AG20443 (cell line): ENCODE measurements around the gene VEGFA.
A peak's percentile ranks its signal among the peaks of the same experiment; 100 is the strongest.

Source experiments
- DNase-seq: peaks from one replicate; pipeline ENCODE4 v3.0.0; 2012; ENCODE audit warnings: low spot score, mixed read lengths

Gene VEGFA

GRCh38 chr6:43738877-43739641 is 31.0 kb upstream of the VEGFA start:
- DNase-seq: no peak

- no peak for DNase-seq
These were observed 30.3 kb upstream of the VEGFA start for GRCh38 chr6:43739642-43740091.

GRCh38 chr6:43740321-43740960 is 29.6 kb upstream of the VEGFA start:
- DNase-seq: no peak

GRCh38 chr6:43740961-43741764 is 28.8 kb upstream of the VEGFA start:
- DNase-seq: no peak

GRCh38 chr6:43741829-43742228 is 28.2 kb upstream of the VEGFA start:
- DNase-seq: no peak

- DNase-seq: no peak
These were observed 27.7 kb upstream of the VEGFA start for GRCh38 chr6:43742285-43742684.

GRCh38 chr6:43742931-43743632 is 26.9 kb upstream of the VEGFA start:
- no peak for DNase-seq

- DNase-seq: no peak
These were observed 26.2 kb upstream of the VEGFA start for GRCh38 chr6:43743682-43744381.

- DNase-seq: no peak
These were observed 25.5 kb upstream of the VEGFA start for GRCh38 chr6:43744491-43744890.

GRCh38 chr6:43744931-43745727 is 24.9 kb upstream of the VEGFA start:
- no peak for DNase-seq

GRCh38 chr6:43746071-43746470 is 23.9 kb upstream of the VEGFA start:
- DNase-seq: no peak

GRCh38 chr6:43746613-43747102 is 23.4 kb upstream of the VEGFA start:
- DNase-seq: no peak

GRCh38 chr6:43747784-43748183 is 22.2 kb upstream of the VEGFA start:
- no peak for DNase-seq

GRCh38 chr6:43748765-43749164 is 21.2 kb upstream of the VEGFA start:
- no peak for DNase-seq

- DNase-seq: no peak
These were observed 20.6 kb upstream of the VEGFA start for GRCh38 chr6:43749461-43749860.

GRCh38 chr6:43750622-43751021 is 19.4 kb upstream of the VEGFA start:
- no peak for DNase-seq

GRCh38 chr6:43753570-43754183 is 16.3 kb upstream of the VEGFA start:
- DNase-seq: no peak

- DNase-seq: no peak
These were observed 11.9 kb upstream of the VEGFA start for GRCh38 chr6:43757966-43758616.

GRCh38 chr6:43758617-43759050 is 11.4 kb upstream of the VEGFA start:
- peak; percentile 52 for DNase-seq
